Astrocyte (in vitro differentiated cells and primary cell): Measurements from ENCODE around the gene RPS10.

ENCODE experiments used
- EZH2 ChIP-seq: IDR thresholded peaks from 2 replicates; pipeline ENCODE4 v1.6.1; 2012; ENCODE audit warnings: mild to moderate bottlenecking, low read length, inconsistent platforms; ENCODE audit not compliant: insufficient read depth
- TF ChIP-seq, protein P1 (sequence below): IDR thresholded peaks from 2 replicates; pipeline ENCODE4 v1.5.1; 2011; ENCODE audit warnings: low read depth, mild to moderate bottlenecking, inconsistent platforms, low read length, moderate library complexity; ENCODE audit not compliant: insufficient read depth

DNA sequence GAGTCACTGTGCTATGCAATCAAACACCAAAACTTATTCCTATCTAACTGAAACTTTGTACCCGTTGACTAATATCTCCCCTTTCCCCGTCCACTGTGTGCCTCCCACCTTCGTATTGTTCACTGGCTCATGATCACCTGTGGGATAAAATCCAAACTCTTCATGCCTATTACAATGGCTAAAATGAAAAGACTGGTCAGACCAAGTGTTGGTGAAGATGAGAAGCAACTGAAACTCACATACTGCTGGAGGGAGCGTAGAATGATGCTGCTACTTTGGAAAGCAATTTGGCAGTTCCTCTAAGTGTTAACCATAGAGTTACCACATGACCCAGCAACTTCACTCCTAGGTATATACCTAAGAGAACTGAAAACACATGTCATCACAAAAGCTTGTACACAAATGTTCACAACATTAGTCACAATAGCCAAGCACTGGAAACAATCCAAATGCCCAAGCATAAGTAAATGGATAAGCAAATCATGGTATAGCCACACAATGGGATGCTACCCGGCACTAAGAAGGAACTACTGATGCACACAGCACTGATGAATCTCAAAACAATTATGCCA, 13.1 kb downstream of the RPS10 start:
- TF ChIP-seq EZH2 = no peak
- TF ChIP-seq, protein P1, sequence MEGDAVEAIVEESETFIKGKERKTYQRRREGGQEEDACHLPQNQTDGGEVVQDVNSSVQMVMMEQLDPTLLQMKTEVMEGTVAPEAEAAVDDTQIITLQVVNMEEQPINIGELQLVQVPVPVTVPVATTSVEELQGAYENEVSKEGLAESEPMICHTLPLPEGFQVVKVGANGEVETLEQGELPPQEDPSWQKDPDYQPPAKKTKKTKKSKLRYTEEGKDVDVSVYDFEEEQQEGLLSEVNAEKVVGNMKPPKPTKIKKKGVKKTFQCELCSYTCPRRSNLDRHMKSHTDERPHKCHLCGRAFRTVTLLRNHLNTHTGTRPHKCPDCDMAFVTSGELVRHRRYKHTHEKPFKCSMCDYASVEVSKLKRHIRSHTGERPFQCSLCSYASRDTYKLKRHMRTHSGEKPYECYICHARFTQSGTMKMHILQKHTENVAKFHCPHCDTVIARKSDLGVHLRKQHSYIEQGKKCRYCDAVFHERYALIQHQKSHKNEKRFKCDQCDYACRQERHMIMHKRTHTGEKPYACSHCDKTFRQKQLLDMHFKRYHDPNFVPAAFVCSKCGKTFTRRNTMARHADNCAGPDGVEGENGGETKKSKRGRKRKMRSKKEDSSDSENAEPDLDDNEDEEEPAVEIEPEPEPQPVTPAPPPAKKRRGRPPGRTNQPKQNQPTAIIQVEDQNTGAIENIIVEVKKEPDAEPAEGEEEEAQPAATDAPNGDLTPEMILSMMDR = no peak
